Activated CD8-positive, alpha-beta memory T cell treated with anti-CD3 and anti-CD28 coated beads, Interleukin-2, amount 50 U/mL, for 24 hours (primary cell): ENCODE data around the gene FBXO9.

Experiments used
- DNase-seq: peaks from one replicate; pipeline ENCODE4 v3.0.0-alpha.2; 2020; ENCODE audit errors: extremely low read depth

FBXO9 gene

DNA sequence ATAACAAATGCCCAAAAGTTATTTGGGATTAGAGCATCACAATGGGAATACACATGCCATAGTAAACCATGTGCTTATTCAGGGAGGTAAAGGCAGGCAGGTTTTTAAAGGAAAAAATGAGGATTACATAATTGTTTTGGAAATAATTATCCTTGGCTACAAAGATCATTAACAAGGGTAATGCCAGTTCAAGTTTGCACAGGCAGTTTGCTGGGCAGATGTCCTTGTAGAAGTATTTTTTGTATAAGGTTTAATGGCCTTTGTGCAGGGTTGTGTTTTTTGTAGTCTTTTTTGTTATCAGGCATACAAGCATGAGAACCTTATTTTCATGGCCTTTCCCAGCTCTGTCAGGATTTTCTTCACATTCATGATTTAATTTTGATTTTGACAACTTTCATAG lies 24.7 kb downstream of the FBXO9 start:
- no peak for DNase-seq

- DNase-seq: no peak
Measured at GRCh38 chr6:53090576-53090975, 25.4 kb downstream of the FBXO9 start.

DNA sequence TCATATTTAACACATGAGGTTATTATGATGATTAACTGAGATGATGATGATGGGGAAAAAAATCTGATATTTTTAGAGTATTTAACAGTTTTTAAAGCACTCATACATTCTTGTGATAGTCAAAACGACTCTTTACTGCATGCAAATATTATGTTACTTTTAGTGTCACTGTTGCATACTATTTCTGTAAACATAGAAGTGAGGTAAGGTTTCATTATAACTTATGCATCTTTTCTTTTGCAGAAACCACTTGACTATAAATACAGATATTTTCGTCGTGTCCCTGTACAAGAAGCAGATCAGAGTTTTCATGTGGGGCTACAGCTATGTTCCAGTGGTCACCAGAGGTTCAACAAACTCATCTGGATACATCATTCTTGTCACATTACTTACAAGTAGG lies 30.1 kb downstream of the FBXO9 start:
- DNase-seq: no peak

GRCh38 chr6:53095716-53096115 lies 30.5 kb downstream of the FBXO9 start:
- no peak for DNase-seq

DNA sequence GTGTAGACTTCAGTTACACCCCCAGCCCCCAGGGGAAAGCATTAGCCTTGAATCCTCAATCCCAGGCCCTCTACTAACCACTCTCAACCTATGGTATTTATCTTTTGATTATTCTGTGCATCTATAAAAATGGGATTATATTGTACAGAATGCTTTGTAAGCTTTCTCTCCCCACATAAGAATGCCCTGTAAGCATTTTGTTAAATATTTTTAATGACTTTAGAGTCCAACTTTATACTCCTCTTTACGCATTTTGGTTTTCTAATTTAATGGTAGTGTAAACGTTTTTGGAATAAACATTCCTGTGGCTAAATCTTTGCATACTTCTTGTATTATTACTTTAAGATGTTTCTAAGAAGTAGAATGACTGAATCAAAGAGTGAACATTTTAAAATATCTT lies 35.4 kb downstream of the FBXO9 start:
- DNase-seq: no peak

DNA sequence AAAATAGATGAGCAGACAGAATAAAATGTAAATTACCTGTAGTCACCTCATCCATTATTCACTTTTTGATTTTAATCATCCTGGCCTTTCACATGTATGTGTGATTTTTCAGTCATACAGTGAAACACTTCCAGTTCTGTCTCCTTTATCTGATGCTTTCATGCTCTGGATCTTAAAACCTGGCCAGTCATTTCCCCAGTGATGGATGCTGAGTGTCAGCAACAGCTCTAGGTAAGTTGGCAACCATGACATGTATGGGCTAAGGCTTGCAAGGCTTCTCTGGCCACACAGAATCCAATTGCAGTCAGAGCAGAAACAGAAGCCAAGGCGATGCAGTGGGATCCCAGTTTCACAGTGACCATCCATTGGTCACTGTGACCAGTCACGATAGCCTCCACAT lies 35.8 kb downstream of the FBXO9 start:
- no peak for DNase-seq

DNA sequence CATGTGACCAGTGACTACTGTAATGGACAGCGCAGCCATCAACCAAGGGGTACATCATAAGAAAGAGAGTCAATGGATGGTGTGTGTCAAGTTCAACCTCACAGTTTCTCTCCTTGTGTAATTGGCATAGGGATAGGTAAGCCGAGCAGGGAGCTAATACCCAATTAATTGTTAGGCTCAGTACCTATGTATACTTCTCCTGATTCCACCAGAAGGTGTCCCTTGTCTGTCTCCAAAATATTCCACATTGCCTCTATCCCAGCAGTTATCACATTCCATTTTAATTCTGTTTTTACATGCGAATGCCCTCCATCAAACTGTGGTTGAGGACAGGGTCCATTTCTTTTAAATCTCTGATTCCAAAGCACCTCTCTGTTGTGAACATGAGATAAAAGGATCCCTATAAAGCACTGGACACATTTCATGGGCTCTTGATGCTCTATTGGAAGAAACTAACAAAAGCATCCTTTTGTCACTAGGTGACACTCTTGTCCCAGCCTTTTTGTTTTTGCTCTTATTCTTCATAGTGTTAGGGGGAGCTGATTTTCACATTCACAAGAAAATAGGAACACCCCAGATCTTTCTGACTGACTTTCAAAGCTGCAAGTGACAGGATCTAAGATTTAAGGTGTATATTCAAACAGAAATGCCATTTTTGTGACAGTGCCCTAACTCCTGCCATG lies 38.9 kb downstream of the FBXO9 start:
- DNase-seq: no peak

GRCh38 chr6:53104916-53105315 lies 39.7 kb downstream of the FBXO9 start:
- DNase-seq: no peak

DNA sequence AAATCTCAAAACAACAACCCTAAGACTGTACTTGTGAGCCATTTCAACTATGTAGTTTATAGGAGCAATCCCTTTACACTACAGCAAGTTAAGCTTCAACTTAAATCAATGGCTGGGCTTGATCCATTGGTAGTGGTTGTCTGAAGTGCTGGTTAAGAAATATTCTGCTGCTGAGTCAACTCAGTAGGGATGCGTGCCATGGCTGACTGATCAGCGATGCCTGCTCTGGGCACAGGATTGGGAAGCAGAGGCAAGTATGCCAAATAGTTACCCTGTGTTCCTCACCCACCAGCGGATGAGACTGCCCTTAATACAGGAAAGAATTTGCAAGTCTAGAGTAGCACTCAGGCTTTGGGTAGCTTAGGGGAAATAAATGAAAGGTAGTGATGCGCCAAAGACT lies 41.9 kb downstream of the FBXO9 start:
- DNase-seq: no peak

DNA sequence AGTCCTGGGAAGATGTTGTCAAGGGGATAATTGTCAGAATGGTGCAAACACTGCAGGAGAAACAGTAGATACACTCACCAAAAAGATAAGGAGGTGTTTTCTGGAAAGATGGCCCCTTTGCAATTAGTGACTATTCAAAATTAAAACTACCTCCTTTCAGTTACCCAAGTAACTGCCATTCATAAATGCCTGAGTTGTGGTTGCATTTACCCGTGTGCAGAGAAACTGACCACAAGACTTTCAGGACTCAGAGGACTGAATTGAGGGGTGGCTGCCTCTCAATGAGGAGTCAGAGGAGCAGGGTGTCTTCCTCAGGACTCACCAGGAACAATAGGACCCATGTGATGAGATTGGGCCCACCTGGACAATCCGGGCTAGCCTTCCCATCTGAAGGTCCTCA lies 44.4 kb downstream of the FBXO9 start:
- no peak for DNase-seq

- no peak for DNase-seq
Measured at GRCh38 chr6:53111865-53112264, 46.7 kb downstream of the FBXO9 start.

GRCh38 chr6:53112404-53112803 lies 47.2 kb downstream of the FBXO9 start:
- DNase-seq: no peak

DNA sequence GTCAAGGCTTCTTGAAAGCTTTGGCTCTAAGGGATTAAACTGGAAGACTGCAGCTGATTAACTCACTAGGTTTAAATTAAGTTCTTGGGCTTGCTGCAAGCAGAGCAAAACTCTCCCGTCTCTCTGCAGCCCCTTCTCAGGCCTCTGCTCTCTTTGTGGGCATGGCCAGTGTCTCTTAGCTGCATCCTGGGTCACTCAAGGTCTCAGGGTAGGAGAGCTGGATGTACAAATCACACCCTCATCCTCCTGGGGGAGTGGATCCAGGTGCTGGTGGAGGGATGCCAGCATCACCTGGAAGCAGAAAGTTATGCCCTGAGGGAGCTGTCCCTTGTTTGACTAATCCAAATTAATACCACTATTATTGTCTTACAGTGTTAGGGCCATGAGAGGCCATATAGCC lies 47.7 kb downstream of the FBXO9 start:
- DNase-seq: no peak

- no peak for DNase-seq
Measured at GRCh38 chr6:53113742-53114141, 48.5 kb downstream of the FBXO9 start.

GRCh38 chr6:53115113-53115512 lies 49.9 kb downstream of the FBXO9 start:
- DNase-seq: no peak

DNA sequence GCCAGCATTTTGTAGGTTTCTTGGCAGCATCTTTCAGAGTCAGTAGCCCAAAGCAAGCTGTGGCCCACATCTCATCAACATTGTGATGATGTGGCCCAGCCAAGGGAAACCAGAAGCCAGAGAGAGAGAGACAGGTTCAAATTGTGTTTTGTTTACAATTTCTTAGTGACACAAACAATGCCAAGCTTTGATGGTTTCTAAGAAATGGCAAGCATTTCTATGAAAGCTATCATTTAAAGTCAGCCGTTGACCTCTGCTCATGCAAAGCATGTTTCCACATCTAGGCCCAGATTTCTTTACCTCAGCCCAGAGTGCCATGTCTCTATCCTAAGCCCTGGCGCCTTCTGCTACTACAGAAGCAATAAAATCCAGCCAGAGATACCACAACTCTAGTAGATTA lies 50.5 kb downstream of the FBXO9 start:
- DNase-seq: no peak

DNA sequence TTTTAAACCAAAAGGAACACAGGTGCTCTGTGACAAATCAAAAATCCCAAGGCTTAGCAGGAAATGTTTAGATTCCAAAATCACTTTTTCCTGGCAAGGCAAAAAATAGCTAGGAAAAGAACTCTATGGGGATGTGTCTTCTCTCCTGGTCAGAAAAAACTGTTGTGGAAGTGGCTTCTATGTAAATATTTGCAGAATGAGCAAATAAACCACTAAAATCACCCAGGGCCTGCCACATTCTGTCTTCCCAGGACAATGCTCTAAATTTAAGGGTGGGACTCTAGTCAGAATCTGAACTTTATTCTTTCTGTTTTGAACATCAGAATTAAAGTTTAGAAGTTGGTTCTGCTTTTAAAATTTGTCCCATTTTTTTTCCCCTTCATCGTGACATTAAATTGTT lies 54.1 kb downstream of the FBXO9 start:
- no peak for DNase-seq

GRCh38 chr6:53119772-53120409 lies 54.7 kb downstream of the FBXO9 start:
- DNase-seq: no peak

DNA sequence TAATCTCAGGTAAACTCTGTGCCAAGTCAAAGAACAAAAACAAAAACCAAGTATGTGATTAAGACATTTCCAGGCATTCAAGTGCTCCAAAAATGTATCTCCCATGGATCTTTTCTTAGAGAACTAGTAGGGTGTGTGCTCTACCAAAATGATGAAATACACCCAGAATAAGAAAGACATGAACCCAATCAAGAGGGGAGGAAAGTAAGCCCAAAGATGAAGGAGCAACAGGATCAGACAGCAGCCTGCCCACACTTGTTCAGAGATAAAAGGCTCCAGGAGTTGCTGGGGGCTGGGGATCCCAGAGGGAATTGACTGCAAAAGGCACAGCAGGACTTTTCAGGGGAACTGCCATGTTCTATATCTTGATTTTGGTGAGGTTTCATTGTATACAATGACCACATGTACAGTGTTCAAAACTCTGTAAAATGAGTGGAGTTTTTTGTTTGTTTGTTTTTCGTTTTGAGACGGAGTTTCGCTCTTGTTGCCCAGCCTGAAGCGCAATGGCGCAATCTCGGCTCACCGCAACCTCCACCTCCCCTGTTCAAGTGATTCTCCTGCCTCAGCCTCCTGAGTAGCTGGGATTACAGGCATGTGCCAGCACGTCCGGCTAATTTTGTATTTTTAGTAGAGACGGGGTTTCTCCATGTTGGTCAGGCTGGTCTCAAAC lies 59.1 kb downstream of the FBXO9 start:
- DNase-seq: no peak

- no peak for DNase-seq
Measured at GRCh38 chr6:53125276-53125675, 60.1 kb downstream of the FBXO9 start.

DNA sequence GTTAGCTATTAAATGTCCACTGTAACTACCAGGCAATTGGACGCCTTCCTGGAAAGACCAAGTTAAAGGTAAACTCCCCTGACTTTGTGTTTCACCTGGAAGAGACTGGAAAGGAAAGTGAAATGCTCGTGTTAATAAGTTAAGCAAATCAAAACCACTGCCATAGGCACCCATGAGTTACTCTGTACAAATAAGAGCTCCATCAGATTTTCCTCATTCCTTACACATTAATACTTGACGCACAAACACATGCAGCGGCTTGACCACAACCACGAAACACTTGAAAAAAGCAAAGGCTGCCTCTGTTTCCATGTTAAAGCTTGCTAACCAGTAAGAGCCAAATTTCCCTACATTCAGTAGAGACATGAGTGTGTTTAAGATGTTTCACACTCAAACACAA lies 63.6 kb downstream of the FBXO9 start:
- DNase-seq: no peak

DNA sequence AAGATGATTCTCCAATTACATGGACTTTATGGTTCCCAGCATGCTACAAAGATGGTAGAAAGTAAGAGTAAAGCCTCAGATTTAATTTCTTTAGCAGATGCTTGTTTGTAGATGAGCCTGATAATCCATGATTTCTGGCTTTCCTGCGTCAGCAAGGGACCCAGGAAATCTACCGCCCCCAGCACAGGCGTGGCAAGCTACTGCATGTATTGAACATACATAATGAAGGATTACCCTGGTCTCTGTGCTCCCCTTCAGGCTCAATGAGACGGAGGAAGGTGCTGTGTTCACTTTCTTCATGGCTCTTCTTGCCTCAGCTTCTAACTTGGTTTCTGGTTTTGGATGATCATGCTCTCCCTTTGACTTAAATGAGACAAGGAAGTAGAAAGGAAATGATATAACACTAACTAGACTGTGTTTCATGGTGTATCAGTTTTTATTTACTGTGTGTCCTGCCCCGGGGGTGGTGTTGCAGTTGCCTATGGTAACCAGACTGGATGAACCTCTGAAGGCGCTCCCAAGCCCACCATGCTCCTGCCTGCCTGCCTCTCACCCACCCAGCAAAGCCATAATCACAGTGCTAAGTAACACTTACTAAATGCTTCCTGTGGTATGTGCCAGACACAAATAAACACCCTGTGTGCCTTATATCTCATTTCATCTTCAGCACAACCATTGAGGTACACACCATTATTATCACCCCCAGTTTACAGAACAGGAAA lies 65.5 kb downstream of the FBXO9 start:
- no peak for DNase-seq

DNA sequence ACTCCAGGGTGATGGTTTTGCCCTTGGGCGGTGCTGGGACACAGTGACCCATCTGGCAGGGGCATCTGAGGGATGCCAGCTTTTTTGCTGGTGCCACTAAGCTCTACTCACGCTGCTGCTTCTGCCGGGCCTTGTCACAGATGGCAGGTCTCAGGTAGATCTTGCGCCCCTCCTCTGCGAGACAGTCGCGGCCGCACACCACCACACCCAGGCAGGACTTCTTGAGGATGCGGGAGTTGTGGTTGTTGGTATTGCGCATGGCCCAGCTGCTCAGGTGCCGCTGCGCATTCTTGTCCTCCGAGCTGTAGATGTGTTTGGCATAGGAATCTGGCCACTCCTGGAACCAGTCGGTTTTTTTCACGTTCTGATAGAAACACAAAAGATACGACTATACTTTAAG lies 68.8 kb downstream of the FBXO9 start:
- no peak for DNase-seq
